AG09309 (cell line): ENCODE data around the gene BEX1.

ENCODE experiments used
- DNase-seq: peaks from one replicate; pipeline ENCODE4 v3.0.0-alpha.2; 2010; ENCODE audit warnings: low read depth
- H3K4me3 ChIP-seq: 2 replicates; pipeline ENCODE4 v1.5.1; 2011; ENCODE audit warnings: mild to moderate bottlenecking, low read depth, low read length, moderate library complexity; ENCODE audit not compliant: control insufficient read depth
- CTCF ChIP-seq: IDR thresholded peaks from 2 replicates; pipeline ENCODE4 v1.5.1; 2011; ENCODE audit warnings: mild to moderate bottlenecking, low read depth, low read length, inconsistent platforms; ENCODE audit not compliant: insufficient read depth, control insufficient read depth; ENCODE audit errors: missing control alignments

Gene BEX1

GRCh38 chrX:103098488-103098887 lies 34.5 kb upstream of the BEX1 start:
- no peak for TF ChIP-seq CTCF
- DNase-seq = no peak
- no peak overlapping the region for H3K4me3 ChIP-seq

- DNase-seq = no peak
- H3K4me3 ChIP-seq = no peak within 1 kb of the TSS
- no peak for TF ChIP-seq CTCF
Measured at GRCh38 chrX:103092942-103093341, 29.0 kb upstream of the BEX1 start, which contains the start of gene NXF3. TSS of gene NXF3 (minus strand) at chrX:103093143. CDS start at chrX:103093023, 120 bp downstream.

- TF ChIP-seq CTCF = no peak
- no peak overlapping the region for H3K4me3 ChIP-seq
- DNase-seq = no peak
Measured at GRCh38 chrX:103081051-103081450, 17.1 kb upstream of the BEX1 start.

- DNase-seq = no peak
- TF ChIP-seq CTCF = no peak
- H3K4me3 ChIP-seq = no peak overlapping the region
Measured at GRCh38 chrX:103073467-103073866, 9.5 kb upstream of the BEX1 start.

GRCh38 chrX:103066606-103067005 lies 2.6 kb upstream of the BEX1 start:
- H3K4me3 ChIP-seq = no peak overlapping the region
- TF ChIP-seq CTCF = no peak
- DNase-seq = no peak

- TF ChIP-seq CTCF = no peak
- H3K4me3 ChIP-seq = peak overlapping the region; percentile 45
- DNase-seq = no peak
Measured at GRCh38 chrX:103063191-103063845, 653 bp downstream of the BEX1 start.
